HepG2 (cell line): ENCODE results near the gene UBE2J1. TPM values are rescaled to one million over a fixed set of nuclear protein-coding genes. Genes with fewer than 3 reads are reported as not detected.
A peak's percentile ranks its signal among the peaks of the same experiment; 100 is the strongest.

Source experiments
- ATAC-seq: fragments of 200-7000 bp; cut with Tn5 transposase; 3 replicates; pipeline ENCODE4 v1.9.1; 2020; ENCODE audit warnings: mild to moderate bottlenecking, moderate library complexity
- BruUV-seq: library from RNA; stranded (reverse); fragments of 400-500 nt; replicated peaks from 2 replicates; lab custom pipeline; 2021; lab: Mats Ljungman, UMichigan
- CTCF ChIA-PET: fragments of 300-600 bp; formaldehyde crosslinking; extraction: SDS; loops from one replicate; lab custom pipeline; 2021; ENCODE audit warnings: low total read pairs, inconsistent platforms, low intra/inter-chr PET ratio; lab: Yijun Ruan, JAX
- POLR2A ChIA-PET: fragments of 350-600 bp; sonication (Branson Sonifier 250); formaldehyde crosslinking; loops from one replicate; lab custom pipeline; 2020; ENCODE audit warnings: antibody characterized with exemption, inconsistent platforms; lab: Yijun Ruan, JAX
- DNase-seq: peaks from one replicate; pipeline ENCODE4 v3.0.0-alpha.2; 2015; ENCODE audit warnings: low spot score
- FAIRE-seq: peaks from 3 replicates; lab custom pipeline; 2011; peaks lifted over from hg19 to GRCh38; lab: Jason Lieb, UNC
- H2AFZ ChIP-seq: one replicate; pipeline ENCODE4 v1.6.1; 2011; ENCODE audit warnings: low read length, inconsistent platforms
- H3K27ac ChIP-seq: fragments of 300-600 bp; 3 replicates; pipeline ENCODE4 v1.8.0; 2011; ENCODE audit warnings: mixed run types, mild to moderate bottlenecking, mixed read lengths, low read length, inconsistent platforms; ENCODE audit not compliant: insufficient read depth; ENCODE audit errors: extremely low read length
- H3K27me3 ChIP-seq, 2 experiments: fragments of 200-600 bp in 1 of 2; 2 replicates in 1 of 2; 3 replicates in 1 of 2; pipeline versions ENCODE4 v1.6.0 to v1.8.0; 2011; ENCODE audit warnings: low read length in 2 of 2, mild to moderate bottlenecking in 2 of 2, moderate library complexity in 2 of 2, inconsistent platforms in 1 of 2; ENCODE audit not compliant: insufficient read depth in 2 of 2, control insufficient read depth in 1 of 2
- H3K36me3 ChIP-seq, 2 experiments: fragments of 200-600 bp in 1 of 2; replicated peaks in 1 of 2; 2 replicates in 1 of 2; 3 replicates in 1 of 2; pipeline versions ENCODE4 v1.5.1 to v1.8.0; 2011; ENCODE audit warnings: low read length in 2 of 2, inconsistent platforms in 1 of 2; ENCODE audit not compliant: insufficient read depth in 2 of 2, control insufficient read depth in 1 of 2
- H3K4me1 ChIP-seq: 2 replicates; pipeline ENCODE4 v1.5.1; 2012; ENCODE audit warnings: low read length, inconsistent platforms; ENCODE audit not compliant: insufficient read depth
- H3K4me2 ChIP-seq: 2 replicates; pipeline ENCODE4 v1.6.0; 2011; ENCODE audit warnings: low read depth, low read length, inconsistent platforms
- H3K4me3 ChIP-seq, 3 experiments: fragments of 200-600 bp in 1 of 3; sonication (generic), shearing (Covaris generic) in 1 of 3; replicated peaks in 1 of 3; 2 replicates each; pipeline ENCODE4 v1.5.1; 2011 to 2016; ENCODE audit warnings: low read length in 3 of 3, inconsistent platforms in 2 of 3, low read depth in 2 of 3, mild to moderate bottlenecking in 2 of 3, control low read depth in 1 of 3, mixed read lengths in 1 of 3; ENCODE audit not compliant: insufficient read depth in 1 of 3
- H3K79me2 ChIP-seq: one replicate; pipeline ENCODE4 v1.6.1; 2011; ENCODE audit warnings: low read length, inconsistent platforms; ENCODE audit not compliant: insufficient read depth
- H3K9ac ChIP-seq: 2 replicates; pipeline ENCODE4 v1.6.0; 2011; ENCODE audit warnings: mild to moderate bottlenecking, low read depth, low read length, inconsistent platforms; ENCODE audit not compliant: insufficient read depth
- H3K9me3 ChIP-seq: 2 replicates; pipeline ENCODE4 v1.5.1; 2012; ENCODE audit warnings: mild to moderate bottlenecking, low read length
- H4K20me1 ChIP-seq: 2 replicates; pipeline ENCODE4 v1.6.0; 2011; ENCODE audit warnings: inconsistent platforms, mild to moderate bottlenecking, low read length, moderate library complexity; ENCODE audit not compliant: insufficient read depth
- ZNF747 ChIP-seq: sonication (generic); formaldehyde crosslinking; IDR thresholded peaks from 2 replicates; pipeline ENCODE4 v1.8.1; 2023; ENCODE audit warnings: missing genetic modification reagents, mild to moderate bottlenecking, borderline replicate concordance
- WGBS: methylation state at CpG from one replicate; pipeline ENCODE4 v1.1.6; 2017; ENCODE audit warnings: low lambda C conversion rate; 5-methylcytosine and 5-hydroxymethylcytosine counted together
- in situ Hi-C: cut with HindIII; loops from 2 replicates; pipeline ENCODE4 v1.10.0; 2017; ENCODE audit warnings: low pct_unique_long_range_greater_than_20kb; ENCODE audit not compliant: extremely low pct_ligation_motif_present
- intact Hi-C: fragments of 100-400 bp; cut with micrococcal nuclease; formaldehyde crosslinking; loops from one replicate; pipeline ENCODE4 v1.10.0; 2022; ENCODE audit not compliant: unreplicated experiment
- polyA plus RNA-seq, 8 experiments: library from polyadenylated mRNA; depleted of rRNA in 3 of 8; stranded (reverse) in 7 of 8; unstranded in 1 of 8; fragments of >200 nt; fragmentation: Illumina TruSeq in 4 of 8; extraction: Trizol in 4 of 8; gene quantifications; 2 replicates each; pipeline versions ENCODE4 v1.2.1 to v1.2.3, GENCODE V29; 2011 to 2016; ENCODE audit warnings: low read depth in 4 of 8, missing spikeins in 1 of 8, mixed read lengths in 1 of 8; ENCODE audit not compliant: insufficient read depth in 1 of 8
- total RNA-seq, 5 experiments: library from RNA; depleted of rRNA; stranded (reverse); fragments of >200 nt; fragmentation: Illumina TruSeq; extraction: Trizol; gene quantifications; 2 replicates each; pipeline ENCODE4 v1.2.3, GENCODE V29; 2016; ENCODE audit warnings: low read depth in 1 of 5
- TF ChIP-seq, protein P1 (sequence below): sonication (generic); formaldehyde crosslinking; IDR thresholded peaks from 2 replicates; pipeline ENCODE4 v1.5.0; 2020; ENCODE audit warnings: mild to moderate bottlenecking, missing genetic modification reagents, borderline replicate concordance
- TF ChIP-seq, protein P2 (sequence below): sonication (generic); formaldehyde crosslinking; IDR thresholded peaks from one replicate; pipeline ENCODE4 v1.5.1; 2020; ENCODE audit warnings: mild to moderate bottlenecking, missing genetic modification reagents; ENCODE audit errors: not compliant biosample characterization

Gene UBE2J1
- total and polyA plus RNA-seq, 2 of the 13 experiments (the other 11 are each of a cell fraction or from before 2014, with no cell fraction given), result 19.3 to 24.6 TPM

DNA sequence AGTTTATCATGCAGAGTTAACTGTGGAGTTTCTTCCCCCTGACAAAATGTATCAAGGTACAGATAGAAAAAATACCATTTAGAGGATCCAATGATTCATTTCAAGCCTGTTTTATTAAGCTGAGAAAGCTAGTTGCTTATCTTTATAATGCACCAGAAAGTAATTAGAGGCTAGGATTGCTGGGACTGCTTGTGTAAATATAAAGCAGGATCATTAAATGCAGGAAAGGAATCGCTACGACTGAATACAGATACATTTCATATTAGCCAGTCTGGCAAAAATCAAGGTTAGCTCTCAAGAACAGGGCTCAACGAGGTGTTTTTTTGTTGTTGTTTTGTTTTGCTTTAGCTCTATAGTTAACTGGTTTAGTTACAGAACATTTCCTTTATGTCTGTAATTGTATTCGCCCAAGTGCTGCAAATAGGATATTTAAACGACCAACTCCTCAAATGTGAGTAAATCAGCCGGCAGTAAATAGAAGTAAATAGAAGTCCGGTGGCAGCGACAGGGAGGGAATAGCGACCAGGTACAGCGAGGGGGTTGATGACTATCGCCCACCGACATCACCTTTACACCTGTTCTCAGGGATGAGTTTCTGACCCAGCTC is 748 bp downstream of the UBE2J1 start:
- CTCF ChIA-PET, result no interaction called here
- POLR2A ChIA-PET, result interaction anchor here (1.7 to 3.2 kb wide), 3 partner anchors 11 to 272 kb away, joined by 7 to 12 read pairs (median 7); partner anchors contain the start of gene PNRC1
- in situ Hi-C loops, result no loop called here
- TF ChIP-seq, protein P1, sequence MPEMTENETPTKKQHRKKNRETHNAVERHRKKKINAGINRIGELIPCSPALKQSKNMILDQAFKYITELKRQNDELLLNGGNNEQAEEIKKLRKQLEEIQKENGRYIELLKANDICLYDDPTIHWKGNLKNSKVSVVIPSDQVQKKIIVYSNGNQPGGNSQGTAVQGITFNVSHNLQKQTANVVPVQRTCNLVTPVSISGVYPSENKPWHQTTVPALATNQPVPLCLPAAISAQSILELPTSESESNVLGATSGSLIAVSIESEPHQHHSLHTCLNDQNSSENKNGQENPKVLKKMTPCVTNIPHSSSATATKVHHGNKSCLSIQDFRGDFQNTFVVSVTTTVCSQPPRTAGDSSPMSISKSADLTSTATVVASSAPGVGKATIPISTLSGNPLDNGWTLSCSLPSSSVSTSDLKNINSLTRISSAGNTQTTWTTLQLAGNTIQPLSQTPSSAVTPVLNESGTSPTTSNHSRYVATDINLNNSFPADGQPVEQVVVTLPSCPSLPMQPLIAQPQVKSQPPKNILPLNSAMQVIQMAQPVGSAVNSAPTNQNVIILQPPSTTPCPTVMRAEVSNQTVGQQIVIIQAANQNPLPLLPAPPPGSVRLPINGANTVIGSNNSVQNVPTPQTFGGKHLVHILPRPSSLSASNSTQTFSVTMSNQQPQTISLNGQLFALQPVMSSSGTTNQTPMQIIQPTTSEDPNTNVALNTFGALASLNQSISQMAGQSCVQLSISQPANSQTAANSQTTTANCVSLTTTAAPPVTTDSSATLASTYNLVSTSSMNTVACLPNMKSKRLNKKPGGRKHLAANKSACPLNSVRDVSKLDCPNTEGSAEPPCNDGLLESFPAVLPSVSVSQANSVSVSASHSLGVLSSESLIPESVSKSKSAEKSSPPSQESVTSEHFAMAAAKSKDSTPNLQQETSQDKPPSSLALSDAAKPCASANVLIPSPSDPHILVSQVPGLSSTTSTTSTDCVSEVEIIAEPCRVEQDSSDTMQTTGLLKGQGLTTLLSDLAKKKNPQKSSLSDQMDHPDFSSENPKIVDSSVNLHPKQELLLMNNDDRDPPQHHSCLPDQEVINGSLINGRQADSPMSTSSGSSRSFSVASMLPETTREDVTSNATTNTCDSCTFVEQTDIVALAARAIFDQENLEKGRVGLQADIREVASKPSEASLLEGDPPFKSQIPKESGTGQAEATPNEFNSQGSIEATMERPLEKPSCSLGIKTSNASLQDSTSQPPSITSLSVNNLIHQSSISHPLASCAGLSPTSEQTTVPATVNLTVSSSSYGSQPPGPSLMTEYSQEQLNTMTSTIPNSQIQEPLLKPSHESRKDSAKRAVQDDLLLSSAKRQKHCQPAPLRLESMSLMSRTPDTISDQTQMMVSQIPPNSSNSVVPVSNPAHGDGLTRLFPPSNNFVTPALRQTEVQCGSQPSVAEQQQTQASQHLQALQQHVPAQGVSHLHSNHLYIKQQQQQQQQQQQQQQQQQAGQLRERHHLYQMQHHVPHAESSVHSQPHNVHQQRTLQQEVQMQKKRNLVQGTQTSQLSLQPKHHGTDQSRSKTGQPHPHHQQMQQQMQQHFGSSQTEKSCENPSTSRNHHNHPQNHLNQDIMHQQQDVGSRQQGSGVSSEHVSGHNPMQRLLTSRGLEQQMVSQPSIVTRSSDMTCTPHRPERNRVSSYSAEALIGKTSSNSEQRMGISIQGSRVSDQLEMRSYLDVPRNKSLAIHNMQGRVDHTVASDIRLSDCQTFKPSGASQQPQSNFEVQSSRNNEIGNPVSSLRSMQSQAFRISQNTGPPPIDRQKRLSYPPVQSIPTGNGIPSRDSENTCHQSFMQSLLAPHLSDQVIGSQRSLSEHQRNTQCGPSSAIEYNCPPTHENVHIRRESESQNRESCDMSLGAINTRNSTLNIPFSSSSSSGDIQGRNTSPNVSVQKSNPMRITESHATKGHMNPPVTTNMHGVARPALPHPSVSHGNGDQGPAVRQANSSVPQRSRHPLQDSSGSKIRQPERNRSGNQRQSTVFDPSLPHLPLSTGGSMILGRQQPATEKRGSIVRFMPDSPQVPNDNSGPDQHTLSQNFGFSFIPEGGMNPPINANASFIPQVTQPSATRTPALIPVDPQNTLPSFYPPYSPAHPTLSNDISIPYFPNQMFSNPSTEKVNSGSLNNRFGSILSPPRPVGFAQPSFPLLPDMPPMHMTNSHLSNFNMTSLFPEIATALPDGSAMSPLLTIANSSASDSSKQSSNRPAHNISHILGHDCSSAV (CRISPR knock-in tag), result no peak
- peak; percentile 43; the same call in 1 of the 2 replicates for TF ChIP-seq ZNF747 (CRISPR knock-in tag)
- TF ChIP-seq, protein P2, sequence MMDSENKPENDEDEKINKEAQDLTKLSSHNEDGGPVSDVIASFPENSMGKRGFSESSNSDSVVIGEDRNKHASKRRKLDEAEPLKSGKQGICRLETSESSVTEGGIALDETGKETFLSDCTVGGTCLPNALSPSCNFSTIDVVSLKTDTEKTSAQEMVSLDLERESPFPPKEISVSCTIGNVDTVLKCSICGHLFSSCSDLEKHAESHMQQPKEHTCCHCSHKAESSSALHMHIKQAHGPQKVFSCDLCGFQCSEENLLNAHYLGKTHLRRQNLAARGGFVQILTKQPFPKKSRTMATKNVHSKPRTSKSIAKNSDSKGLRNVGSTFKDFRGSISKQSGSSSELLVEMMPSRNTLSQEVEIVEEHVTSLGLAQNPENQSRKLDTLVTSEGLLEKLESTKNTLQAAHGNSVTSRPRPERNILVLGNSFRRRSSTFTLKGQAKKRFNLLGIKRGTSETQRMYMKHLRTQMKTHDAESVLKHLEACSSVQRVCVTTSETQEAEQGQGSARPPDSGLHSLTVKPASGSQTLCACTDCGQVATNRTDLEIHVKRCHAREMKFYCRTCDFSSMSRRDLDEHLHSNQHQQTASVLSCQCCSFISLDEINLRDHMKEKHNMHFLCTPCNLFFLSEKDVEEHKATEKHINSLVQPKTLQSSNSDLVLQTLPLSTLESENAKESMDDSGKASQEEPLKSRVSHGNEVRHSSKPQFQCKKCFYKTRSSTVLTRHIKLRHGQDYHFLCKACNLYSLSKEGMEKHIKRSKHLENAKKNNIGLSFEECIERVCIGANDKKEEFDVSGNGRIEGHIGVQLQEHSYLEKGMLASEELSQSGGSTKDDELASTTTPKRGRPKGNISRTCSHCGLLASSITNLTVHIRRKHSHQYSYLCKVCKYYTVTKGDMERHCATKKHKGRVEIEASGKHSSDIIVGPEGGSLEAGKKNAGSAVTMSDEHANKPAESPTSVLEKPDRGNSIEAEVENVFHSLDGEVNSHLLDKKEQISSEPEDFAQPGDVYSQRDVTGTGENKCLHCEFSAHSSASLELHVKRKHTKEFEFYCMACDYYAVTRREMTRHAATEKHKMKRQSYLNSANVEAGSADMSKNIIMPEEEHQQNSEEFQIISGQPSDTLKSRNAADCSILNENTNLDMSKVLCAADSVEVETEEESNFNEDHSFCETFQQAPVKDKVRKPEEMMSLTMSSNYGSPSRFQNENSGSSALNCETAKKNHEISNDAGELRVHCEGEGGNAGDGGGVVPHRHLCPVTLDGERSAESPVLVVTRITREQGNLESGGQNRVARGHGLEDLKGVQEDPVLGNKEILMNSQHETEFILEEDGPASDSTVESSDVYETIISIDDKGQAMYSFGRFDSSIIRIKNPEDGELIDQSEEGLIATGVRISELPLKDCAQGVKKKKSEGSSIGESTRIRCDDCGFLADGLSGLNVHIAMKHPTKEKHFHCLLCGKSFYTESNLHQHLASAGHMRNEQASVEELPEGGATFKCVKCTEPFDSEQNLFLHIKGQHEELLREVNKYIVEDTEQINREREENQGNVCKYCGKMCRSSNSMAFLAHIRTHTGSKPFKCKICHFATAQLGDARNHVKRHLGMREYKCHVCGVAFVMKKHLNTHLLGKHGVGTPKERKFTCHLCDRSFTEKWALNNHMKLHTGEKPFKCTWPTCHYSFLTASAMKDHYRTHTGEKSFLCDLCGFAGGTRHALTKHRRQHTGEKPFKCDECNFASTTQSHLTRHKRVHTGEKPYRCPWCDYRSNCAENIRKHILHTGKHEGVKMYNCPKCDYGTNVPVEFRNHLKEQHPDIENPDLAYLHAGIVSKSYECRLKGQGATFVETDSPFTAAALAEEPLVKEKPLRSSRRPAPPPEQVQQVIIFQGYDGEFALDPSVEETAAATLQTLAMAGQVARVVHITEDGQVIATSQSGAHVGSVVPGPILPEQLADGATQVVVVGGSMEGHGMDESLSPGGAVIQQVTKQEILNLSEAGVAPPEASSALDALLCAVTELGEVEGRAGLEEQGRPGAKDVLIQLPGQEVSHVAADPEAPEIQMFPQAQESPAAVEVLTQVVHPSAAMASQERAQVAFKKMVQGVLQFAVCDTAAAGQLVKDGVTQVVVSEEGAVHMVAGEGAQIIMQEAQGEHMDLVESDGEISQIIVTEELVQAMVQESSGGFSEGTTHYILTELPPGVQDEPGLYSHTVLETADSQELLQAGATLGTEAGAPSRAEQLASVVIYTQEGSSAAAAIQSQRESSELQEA (CRISPR knock-in tag), result no peak

More for the DNA sequence above, 748 bp downstream of the UBE2J1 start:
- intact Hi-C loops, result no loop called here
- Histone ChIP-seq H4K20me1 (no peaks in the 10 kb centered on the region; the same call in 1 of the 2 replicates), H3K27ac (peak overlapping the region; percentile 90), H2AFZ (no peak overlapping the region), H3K79me2 (peaks cover 52% of the 10 kb centered on the region), H3K4me1 (peaks cover 57% of the 10 kb centered on the region), H3K9ac (peak overlapping the region; percentile 98), H3K4me3 (peak overlapping the region; percentile 81 to 93 (median 89)), H3K9me3 (no peaks in the 10 kb centered on the region), H3K4me2 (peak overlapping the region; percentile 75), H3K36me3 (no peaks in the 10 kb centered on the region; a peak in 1 of 5 replicates), H3K27me3 (no peaks in the 10 kb centered on the region)
- 1% methylated on average over 12 of the region's 12 CpGs for WGBS
- TSS peak; percentile 72 for BruUV-seq
- FAIRE-seq (no peak), DNase-seq (no peak), ATAC-seq (no peak)
